ENCODE results near the gene KRTAP10-8.
"Not testable (repeated sequence)": the region's sequence is repeated elsewhere in the genome, so short reads cannot be mapped to it uniquely, and the experiment has no call there.

The KRTAP10-8 gene

DNA sequence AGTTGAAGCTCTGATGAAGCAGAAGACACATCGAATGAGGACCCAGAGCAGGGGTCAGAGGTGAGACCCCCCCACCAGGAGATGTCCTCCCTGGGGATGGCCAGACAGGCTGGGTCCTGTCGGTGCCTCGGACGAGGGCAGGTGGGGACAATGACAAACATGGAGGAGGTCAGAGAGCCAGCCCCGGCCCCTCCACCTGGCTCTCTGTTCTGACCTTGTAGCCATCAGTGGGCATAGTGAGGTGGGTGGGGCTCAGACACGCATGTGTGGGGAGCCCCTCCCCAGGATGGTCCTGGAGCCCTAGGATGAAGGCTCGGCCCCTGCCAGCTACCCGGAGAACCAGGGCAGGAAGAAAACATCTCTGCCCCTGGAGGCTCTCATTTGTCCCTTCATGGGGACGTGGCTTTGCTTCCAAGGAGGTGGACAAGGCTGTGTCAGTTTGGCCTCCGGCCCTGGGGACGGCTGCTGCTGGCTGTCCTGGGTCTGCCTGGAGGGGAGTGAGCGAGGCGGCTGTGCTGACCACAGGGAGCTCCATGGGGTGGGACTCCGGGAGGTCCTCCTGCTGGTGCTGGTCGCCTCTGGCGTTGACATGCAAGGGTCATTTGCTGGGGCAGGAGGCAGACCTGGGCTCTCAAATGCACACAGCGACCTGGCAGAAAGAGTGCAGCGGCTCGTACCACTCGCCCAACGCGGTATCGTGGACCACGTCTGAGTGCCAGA is 22.1 kb upstream of the KRTAP10-8 start:
- no peak for TF ChIP-seq ZNF274 (IDR thresholded peaks at IDR 0.05; ENCODE audit: low read depth, low read length)

DNA sequence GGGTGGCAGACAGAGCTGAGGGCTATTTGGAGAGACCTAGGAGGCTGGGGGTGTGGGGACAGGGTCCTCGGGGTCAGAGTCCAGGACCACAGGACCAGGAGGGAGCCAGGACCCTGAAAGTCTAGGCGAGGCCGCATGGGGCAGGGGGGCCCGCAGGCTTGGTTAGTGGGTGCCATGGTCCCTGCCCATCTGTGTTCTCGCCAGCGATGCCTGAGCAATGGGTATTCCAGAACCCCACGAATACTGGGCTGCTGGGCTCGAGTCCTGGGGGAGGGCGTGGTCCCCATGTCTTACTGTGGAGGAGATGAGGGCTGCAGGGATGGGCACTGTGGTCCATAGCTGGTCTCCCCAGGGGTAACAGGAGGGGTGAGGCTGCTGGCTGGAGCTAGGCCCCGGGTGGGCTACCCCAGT is 21.6 kb upstream of the KRTAP10-8 start:
- no peak overlapping the region for H3K4me3 ChIP-seq (ENCODE audit: low read length)
- TF ChIP-seq ZNF274 (IDR thresholded peaks at IDR 0.05; ENCODE audit: low read depth, low read length), result no peak

More for the DNA sequence above, 22.1 kb upstream of the KRTAP10-8 start:
- no peak overlapping the region for H3K4me3 ChIP-seq (ENCODE audit: low read length)

DNA sequence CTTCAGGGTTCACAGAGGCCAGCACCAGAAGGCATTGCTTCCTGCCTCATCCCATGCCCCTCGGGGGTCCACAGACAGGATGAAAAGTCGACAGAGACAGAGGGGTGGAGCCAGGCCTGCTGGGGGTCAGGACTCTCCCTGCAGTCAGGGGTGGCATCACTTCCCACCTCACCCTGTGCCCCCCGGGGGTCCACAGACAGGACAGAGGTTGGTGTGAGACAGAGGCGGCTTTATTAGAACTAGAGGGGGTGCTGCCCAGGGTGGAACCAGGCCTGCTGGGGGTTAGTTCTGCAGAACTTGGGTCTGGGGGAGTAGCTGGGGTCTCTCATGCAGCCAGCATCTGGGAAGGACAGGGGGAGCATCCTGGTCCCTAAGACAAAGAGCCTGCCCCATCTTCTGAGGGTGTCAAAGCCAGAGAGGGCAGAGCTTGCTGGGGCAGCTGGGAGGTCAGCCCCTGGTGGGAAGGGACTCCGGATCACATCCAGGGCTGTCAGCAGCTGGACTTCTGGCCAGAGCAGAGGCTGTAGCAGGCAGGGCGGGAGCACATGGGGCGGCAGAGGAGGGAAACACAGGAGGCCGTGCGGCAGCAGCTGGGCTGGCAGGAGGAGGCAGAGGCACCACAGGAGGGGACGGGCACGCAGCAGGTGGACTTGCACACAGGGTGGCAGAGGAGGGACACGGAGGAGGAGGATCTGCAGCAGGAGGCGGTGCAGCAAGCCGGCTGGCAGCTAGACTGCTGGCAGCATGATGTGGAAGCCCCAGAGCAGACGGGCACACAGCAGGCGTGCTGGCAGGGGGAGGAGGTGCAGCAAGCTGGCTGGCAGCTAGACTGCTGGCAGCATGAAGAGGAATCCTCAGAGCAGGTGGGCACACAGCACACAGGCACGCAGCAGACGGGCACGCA is 20.7 kb upstream of the KRTAP10-8 start:
- not testable (repeated sequence) for H3K4me3 ChIP-seq (ENCODE audit: low read length)

DNA sequence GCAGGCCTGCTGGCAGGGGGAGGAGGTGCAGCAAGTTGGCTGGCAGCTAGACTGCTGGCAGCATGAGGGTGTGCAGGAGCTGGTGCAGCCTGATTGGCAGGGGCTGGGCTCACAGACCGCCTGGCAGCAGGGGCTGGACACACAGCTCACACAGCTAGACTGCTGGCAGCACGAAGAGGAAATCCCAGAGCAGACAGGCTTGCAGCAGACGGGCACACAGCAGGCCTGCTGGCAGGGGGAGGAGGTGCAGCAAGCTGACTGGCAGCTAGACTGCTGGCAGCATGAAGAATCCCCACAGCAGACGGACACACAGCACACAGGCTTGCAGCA is 20.1 kb upstream of the KRTAP10-8 start:
- H3K4me3 ChIP-seq (ENCODE audit: low read length), result not testable (repeated sequence)

DNA sequence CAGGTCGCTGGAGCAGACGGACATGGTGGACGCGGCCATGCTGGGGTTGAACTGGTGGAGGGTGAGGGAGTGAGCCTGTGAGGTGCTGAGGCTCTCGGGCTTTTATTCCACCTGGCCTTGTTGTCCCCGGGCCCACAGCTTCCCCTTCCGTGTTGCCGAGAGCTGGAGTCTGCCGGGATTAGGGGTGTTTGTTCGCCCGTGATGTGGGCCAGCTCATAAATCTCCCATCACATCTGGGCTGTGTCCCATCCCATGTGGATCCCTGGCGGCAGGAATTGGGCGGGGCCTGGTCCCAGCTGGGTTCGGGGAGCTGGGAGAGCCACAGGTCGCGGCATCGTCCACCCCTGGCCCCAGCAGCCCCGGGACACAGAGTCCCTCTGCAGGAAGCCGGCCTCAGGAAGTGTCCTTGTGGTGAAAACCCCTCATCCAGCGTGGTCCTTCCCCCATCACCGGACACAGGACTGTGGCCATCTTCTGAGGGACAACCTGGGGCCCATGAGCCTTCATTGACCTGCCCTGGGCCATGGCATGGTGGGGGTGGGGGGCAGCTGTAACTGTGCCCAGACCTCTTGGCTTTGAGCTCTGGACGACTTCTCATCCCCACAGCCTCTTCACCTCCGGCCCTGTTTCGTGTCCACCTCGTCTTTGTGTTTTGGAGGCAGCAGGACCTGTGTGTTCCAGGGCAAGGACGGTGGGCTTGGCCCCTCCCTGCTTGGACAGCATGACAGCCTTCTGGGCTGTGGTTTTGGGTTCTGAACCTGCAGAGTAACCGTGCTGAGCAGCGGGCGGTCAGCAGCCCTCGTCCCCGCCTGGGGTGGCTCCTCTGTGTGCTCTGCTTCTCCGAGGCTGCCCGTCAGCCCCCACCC is 19.2 kb upstream of the KRTAP10-8 start, which contains the start of gene KRTAP10-6:
Gene KRTAP10-6, minus strand, starts transcription at position 60 of the 866 bp plus-strand sequence. Its CDS starts 21 bp downstream, at position 39.
- H3K4me3 ChIP-seq (ENCODE audit: low read length), result no peak within 1 kb of the TSS
- no peak for TF ChIP-seq ZNF274 (IDR thresholded peaks at IDR 0.05; ENCODE audit: low read depth, low read length)

DNA sequence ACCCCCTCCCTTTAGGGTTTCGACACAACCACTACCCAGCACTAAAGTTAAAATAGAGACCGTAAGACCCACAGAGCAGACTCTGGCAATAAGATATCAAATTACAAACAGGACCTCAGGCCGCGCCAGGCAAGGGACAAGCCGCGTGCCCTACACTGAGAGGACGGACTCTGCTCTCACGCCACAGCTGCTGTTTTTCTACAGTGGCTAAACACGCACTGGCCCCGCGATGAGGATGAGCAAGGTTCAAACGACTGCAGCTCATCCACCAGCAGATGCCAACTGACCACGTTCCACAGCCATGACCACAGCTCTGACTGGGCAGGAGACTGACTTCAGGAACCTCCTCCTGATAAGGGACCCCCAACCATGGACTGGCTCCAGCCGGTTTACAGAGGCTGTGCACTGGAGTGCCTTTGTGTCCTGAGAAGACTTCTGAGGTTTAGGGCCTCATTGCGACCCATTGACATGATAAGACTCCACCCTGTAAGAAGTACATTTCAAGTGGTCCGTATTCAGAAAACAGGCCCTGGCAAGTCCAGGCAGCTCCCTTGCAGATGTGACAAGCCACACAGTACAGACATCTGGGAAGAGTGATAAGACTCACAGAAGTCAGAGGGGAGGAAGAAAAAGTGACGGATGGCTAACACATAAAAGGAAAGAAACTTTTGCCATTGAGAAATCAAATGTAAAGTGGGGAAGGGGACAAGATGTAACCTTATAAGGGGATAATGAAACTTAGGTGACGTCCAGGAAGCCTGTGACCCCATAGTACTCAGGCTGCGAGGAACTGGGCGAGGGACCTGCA is 18.1 kb upstream of the KRTAP10-8 start:
- TF ChIP-seq ZNF274 (IDR thresholded peaks at IDR 0.05; ENCODE audit: low read depth, low read length), result no peak
- no peak overlapping the region for H3K4me3 ChIP-seq (ENCODE audit: low read length)

DNA sequence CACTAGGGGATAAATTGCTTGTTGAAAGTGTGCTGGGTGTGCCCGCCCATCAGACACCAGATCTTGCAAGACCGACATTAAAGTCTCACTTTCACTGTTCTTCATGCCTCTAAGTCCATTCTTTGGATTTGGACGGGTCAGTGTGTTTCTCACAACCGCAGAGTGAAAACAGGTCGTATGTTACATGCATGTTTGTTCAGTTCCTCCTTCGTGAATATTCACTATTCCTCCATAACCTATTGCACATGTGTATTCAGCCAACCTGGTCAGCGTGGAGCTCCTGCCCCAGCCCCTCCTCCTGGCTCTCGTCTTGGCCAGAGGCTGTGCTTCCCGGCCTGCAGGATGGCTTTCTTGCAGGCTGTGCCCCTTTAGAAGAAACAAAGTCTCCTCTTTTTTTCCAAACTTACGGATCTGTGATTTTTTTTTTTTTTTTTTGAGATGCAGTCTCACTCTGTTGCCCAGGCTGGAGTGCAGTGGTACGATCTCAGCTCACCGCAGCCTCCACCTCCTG is 17.4 kb upstream of the KRTAP10-8 start:
- TF ChIP-seq ZNF274 (IDR thresholded peaks at IDR 0.05; ENCODE audit: low read depth, low read length), result no peak
- H3K4me3 ChIP-seq (ENCODE audit: low read length), result no peak overlapping the region

DNA sequence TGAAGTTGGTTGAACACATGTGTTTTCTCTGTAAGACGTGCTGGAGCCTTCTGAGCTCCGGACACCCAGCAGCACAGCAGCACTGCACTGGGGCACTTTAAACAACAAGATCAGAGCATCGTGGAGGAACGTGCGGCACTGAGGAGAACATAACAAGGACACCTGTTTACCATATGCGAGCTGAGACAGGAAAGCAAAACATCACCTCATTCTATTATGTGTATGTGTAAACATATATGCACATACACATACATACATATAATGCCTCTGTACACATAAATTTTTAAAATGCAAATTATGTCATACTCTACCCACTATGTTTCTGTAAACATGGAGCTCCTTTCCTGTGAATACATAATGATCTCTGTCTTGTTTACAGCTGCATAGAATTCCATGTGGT is 16.4 kb upstream of the KRTAP10-8 start:
- H3K4me3 ChIP-seq (ENCODE audit: low read length), result no peak overlapping the region
- no peak for TF ChIP-seq ZNF274 (IDR thresholded peaks at IDR 0.05; ENCODE audit: low read depth, low read length)

DNA sequence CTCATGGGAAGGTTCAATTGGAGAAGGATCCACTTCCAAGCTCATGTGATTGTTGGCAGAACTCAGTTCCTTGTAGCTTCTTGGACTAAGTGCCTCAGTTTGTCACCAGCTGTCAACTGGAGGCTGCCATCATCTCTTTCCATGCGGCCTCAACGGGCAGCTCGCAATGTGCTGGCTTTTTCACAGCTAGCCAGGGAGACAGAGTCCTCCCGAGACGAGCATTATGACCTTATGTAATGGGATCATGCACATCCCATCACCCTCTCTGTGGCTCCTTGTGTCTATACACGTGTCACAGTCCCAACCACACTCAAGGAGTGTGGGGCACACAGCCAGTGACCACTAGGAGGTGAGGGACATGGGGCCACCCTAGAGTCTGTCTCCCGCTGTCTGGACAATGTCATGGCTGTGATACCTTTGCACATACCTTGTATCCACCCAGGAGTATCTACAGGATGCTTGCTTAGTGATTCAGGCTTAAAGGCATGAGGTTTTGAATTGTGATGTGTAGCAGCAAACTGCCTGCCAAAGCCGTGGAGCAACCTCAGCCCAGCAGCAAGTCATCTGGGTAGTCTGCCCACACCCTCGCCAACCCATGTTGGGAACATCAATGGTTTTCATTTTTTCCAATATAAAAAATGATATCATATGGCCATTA is 15.7 kb upstream of the KRTAP10-8 start:
- no peak for TF ChIP-seq ZNF274 (IDR thresholded peaks at IDR 0.05; ENCODE audit: low read depth, low read length)
- H3K4me3 ChIP-seq (ENCODE audit: low read length), result no peak overlapping the region

DNA sequence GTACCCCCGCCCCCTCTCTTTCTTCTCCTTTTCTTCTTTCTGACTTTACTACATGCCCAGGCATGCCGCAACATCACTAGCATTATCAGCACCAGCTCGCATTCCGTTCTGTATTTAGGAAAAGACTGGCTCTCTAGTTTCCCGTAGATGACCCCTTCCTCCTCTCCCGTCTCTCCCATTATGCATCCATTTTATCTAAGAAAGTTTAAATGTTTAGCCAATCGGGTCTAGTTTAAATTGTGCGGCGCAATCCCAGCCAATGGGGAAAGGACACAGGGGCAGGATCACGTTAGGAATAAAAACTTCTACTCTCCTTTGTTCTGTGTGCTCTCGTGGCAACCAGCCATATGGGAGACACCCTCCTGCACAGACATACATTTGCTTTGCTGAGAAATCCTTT is 13.8 kb upstream of the KRTAP10-8 start:
- H3K4me3 ChIP-seq (ENCODE audit: low read length), result no peak overlapping the region
- no peak for TF ChIP-seq ZNF274 (IDR thresholded peaks at IDR 0.05; ENCODE audit: low read depth, low read length)

DNA sequence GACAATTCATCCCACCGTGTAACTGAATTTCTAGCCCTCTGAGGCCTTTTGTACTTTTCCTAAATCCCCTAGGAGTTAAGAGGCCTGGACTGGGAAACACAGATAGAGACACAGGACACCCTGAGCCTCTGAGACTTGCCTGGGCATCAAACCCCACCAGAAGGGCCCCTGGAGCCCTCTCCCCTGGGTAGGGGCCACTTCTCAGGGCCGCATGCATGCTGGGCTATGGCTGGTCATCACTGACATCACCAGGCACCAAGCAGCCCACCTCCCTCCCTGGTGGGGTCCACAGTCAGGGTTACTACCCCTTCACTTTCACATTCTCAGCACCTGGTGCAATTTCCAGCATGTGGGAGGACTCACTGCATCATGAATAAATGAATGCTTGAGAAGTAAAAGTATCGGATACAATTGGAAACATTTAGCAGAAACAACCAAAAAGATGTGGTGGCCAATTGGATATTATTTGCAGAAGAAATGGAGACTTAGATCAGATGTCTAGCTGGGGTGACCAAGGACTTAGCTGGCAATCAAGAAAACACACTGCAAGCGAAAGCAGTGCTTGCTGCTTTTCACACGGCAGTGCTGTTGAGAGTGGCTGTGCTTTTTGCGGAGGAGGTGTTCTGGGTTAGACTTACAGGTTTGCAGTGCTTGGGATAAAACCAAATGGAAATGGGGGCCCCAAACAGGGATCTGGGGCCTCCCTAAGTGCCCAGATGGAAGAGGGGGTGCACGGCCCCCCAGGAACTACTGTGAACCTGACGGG is 12.4 kb upstream of the KRTAP10-8 start:
- TF ChIP-seq ZNF274 (IDR thresholded peaks at IDR 0.05; ENCODE audit: low read depth, low read length), result no peak
- H3K4me3 ChIP-seq (ENCODE audit: low read length), result no peak overlapping the region

DNA sequence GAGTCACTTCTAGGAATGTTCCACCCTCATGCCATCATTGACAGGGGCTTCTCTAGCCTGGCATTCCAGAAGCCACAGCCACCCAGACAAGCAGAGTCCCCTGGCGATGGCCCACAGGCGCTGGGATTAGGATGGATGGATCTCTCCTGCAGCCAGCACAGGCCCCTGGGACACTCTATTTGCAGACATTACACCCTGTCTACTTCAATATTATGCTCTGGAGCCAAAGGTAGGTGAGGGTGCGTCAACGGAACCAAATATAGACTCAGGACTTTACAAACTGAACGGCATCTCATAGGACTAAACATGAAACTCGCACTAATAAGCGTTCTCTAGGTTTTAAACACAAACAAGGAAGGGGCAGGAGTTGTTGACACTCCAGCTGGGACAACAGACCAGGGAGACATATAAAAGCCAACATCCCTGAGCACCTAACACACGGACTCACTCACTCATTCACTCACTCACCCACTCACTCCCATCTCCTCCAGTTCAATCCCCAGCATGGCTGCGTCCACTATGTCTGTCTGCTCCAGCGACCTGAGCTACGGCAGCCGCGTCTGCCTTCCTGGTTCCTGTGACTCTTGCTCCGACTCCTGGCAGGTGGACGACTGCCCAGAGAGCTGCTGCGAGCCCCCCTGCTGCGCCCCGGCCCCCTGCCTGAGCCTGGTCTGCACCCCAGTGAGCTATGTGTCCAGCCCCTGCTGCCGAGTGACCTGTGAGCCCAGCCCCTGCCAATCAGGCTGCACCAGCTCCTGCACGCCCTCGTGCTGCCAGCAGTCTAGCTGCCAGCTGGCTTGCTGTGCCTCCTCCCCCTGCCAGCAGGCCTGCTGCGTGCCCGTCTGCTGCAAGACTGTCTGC is 11.5 kb upstream of the KRTAP10-8 start, which contains the start of gene KRTAP10-7:
Gene KRTAP10-7, plus strand, starts transcription at position 480 of the 861 bp plus-strand sequence. Its CDS starts 25 bp downstream, at position 505.
- H3K4me3 ChIP-seq (ENCODE audit: low read length), result not testable (repeated sequence)

DNA sequence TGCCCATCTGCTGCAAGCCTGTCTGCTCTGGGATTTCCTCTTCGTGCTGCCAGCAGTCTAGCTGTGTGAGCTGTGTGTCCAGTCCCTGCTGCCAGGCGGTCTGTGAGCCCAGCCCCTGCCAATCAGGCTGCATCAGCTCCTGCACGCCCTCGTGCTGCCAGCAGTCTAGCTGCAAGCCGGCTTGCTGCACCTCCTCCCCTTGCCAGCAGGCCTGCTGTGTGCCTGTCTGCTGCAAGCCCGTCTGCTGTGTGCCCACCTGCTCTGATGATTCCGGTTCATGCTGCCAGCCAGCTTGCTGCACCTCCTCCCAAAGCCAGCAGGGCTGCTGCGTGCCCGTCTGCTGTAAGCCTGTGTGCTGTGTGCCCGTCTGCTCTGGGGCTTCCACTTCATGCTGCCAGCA is 10.8 kb upstream of the KRTAP10-8 start:
- H3K4me3 ChIP-seq (ENCODE audit: low read length), result not testable (repeated sequence)

Measured in GM08714 (cell line).